AG09319 (cell line): ENCODE measurements around the gene NR1D1.

ENCODE experiments used
- DNase-seq: peaks from one replicate; pipeline ENCODE4 v3.0.0-alpha.2; 2010; ENCODE audit warnings: low read depth; ENCODE audit errors: extremely low read depth
- TF ChIP-seq, protein P1 (sequence below): IDR thresholded peaks from 2 replicates; pipeline ENCODE4 v1.5.1; 2011; ENCODE audit warnings: low read depth, mild to moderate bottlenecking, inconsistent platforms, low read length, moderate library complexity

Gene NR1D1

DNA sequence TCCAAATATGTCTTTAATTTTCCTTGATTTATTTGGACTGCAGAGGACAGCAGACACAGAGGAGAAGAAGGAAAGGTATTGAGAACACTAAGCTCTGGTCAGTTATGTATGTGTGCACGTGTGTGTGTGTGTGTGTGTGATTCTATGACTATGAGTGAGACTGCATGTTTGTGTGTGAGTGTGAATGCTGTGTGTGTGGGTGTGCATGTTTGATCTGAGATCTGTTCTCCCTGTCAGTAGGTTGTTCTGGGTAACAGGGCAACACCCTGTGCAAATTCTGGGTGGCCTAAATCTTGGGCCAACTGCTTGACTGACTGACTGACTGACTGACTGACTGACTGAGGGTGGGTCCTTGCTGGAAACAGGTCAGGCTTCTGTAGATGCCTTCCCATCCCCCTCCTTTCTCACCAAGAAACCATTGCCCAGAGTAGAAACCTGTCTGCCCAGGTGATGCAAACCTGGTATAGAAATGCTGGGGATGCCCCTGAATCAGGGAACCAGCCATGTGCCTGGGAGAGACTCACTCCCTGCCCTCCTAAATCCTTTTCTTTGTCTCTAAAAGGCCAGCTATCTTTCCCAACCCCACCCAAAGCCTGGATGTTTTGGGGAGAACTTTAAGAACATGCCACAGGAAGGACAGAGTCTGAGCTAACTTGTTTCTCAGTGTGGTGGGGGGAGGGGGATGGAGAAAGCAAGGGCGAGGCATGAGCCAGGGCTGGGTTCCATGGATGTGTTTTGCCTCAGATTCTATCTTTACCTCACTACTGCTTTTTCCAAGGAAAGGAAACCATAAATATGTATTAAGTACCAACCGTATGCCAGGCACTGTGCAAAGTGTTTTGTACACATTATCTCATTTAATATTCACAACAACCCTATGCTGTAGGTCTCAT is 4.5 kb upstream of the NR1D1 start:
- no peak for DNase-seq
- TF ChIP-seq, protein P1, sequence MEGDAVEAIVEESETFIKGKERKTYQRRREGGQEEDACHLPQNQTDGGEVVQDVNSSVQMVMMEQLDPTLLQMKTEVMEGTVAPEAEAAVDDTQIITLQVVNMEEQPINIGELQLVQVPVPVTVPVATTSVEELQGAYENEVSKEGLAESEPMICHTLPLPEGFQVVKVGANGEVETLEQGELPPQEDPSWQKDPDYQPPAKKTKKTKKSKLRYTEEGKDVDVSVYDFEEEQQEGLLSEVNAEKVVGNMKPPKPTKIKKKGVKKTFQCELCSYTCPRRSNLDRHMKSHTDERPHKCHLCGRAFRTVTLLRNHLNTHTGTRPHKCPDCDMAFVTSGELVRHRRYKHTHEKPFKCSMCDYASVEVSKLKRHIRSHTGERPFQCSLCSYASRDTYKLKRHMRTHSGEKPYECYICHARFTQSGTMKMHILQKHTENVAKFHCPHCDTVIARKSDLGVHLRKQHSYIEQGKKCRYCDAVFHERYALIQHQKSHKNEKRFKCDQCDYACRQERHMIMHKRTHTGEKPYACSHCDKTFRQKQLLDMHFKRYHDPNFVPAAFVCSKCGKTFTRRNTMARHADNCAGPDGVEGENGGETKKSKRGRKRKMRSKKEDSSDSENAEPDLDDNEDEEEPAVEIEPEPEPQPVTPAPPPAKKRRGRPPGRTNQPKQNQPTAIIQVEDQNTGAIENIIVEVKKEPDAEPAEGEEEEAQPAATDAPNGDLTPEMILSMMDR: no peak

DNA sequence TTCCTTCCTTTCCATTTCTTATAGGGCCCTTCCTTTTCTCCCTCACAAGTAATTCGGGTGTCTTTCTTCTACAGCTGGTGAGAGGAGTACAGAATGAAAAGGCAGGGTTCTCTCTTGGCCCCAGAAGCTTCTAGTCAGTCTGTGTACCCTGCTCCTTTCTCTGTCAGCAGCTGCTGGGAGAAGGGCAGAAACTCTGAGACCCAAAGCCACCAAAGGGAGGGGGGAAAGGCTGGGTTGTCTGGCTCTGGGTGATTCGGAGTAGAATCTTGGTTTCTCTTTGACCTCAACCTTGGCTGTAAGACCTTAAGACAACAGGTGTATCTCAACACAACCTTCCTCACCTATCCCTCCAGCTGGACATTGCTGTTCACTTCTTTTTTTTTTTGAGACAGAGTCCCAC is 3.3 kb upstream of the NR1D1 start:
- DNase-seq: no peak
- TF ChIP-seq, protein P1: no peak

DNA sequence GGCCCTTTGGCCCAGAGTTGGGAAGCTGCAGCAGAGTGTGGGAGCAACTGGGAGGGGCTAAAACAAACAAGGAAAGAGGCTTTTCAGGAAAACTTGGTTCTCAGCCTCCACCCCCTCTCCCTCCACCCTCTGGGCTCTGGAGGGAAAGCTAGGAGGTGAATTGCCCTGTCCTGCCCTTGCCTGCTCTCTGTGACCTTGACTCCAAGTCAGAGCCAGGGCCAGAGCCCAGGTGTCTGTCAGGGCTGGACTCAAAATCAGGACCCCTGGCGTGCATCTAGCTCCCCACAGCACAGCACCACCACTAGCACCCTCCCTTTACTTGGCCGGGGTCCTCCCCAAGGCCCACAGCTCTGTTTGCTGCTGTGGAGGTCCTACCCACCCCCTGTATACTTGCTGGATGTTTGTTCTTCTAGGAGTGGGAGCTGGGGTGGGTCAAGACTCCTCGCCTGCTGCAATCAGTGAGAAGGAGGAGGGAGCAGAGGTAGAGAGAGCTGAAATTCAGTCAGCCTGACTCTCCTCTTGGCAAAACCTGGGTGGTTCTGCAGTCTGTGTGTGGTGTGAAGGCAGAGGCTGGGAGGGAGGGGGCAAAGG is 2.8 kb upstream of the NR1D1 start:
- TF ChIP-seq, protein P1: no peak

DNA sequence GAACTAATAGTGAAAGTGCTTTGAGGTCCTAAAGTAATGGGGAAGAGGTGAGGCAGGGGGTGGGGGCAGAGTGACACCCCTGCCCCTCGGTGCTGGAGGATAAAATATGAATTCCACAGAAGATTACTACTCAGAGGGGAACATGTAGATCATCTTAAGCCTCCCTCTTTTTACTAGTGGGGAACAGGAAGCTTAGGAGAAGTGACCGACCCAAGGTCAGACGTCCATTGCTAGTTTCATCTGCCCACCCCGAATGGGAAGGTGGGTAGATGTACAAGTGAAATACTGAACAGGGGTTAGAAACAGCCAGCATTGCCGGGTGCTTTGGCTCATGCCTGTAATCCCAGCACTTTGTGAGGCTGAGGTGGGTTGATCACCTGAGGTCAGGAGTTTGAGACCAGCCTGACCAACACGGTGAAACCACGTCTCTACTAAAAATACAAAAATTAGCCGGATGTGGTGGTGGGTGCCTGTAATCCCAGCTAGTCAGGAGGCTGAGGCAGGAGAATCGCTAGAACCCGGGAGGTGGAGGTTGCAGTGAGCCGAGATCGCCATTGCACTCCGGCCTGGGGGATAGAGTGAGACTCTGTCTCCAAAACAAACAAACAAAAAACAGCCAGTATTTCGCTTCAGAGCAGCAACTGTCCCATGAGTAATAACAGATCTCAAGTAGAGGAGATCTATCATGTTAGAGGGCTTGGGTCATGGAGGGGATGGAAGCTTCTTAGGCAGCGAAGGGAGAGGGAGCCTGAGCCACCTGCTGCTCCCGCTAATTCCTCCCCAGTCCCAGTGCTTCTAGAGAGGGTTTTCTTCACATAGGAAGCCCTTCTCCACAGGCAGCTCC is 1.2 kb upstream of the NR1D1 start:
- TF ChIP-seq, protein P1: no peak

More for the DNA sequence above, 2.8 kb upstream of the NR1D1 start:
- DNase-seq: no peak

DNA sequence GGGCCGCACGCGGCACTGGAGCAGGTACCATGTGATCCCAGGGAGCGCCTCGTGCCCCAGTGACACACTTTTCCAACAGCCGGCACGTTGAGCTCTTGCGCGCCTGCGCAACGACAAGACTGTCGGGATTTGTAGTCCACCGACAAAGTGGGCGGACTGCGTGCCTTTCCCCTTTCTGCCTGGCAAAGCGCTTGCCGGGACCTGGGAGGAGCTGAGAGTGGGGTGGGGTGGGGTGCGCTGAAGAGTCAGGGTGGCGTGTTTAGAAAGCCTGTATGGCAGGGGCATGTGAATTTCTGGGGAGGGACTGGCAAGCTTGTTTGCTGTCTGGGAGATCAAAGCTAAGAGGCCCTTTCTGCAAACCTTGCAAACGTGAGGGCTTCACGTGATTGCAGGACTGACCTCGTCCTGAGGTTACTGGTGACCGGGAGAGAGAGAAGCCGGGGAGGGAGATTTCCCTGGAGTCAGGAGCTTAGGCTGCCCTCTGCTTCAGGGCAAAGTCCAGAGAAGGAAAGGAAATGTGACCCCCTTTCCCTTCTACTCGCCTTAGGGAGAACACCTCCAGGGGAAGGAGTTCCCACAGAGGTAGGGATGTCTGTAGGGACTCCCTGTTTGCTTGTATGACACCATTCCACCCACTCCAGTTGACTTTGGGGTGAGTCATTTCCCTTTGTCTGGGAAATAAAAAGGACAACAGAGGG is 429 bp upstream of the NR1D1 start:
- DNase-seq: peak; percentile 98
- TF ChIP-seq, protein P1: no peak

More for the DNA sequence above, 1.2 kb upstream of the NR1D1 start:
- no peak for DNase-seq

DNA sequence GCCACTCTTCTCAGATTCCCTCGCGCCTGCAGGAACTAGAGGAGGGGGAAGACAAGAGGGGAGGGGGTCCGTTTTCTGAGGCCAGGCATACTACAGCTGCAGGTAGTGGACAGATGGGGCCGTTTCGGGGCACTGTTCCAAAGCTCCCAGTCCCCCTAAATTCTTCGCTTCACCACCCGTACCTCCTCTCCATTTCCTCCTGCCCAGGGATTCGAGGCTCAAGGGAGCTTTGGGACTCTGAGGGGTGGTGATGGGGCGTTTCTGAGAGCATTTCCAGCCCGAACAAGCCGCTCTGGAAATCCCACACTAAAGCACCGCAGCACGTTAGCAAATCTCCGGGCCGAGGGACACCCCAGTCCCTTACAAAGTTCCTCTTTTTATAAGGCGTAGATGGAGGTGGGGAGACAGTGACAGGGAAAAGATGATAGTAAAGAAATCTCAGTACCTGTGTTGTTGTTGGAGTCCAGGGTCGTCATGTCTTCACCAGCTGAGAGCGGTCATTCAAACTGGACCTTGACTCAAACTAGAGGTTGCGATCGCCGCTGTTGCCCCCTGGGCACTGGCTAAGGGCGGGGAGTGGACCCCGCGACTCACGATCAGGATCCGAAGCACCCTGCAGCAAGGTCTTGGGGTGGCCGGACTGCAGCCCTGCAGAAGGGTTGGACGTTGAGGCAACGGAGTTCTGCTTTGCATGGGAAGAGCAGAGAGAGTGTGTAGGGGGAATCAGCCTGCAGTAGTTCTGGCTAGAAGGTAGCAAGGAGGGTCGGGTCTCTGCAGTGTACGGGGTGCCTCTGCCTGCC is 570 bp downstream of the NR1D1 start:
- DNase-seq: no peak
- TF ChIP-seq, protein P1: no peak
